Measurements from ENCODE around the gene IYD.

IYD gene

GRCh38 chr6:150363733-150364132 is 5.1 kb upstream of the IYD start:
- no peaks in the 10 kb centered on the region for H3K36me3 ChIP-seq (ENCODE audit: control insufficient read depth, insufficient read depth, low read length)
- no peak for DNase-seq (ENCODE audit: extremely low read depth, insufficient read length)
- no peak overlapping the region for H3K4me3 ChIP-seq (replicated peaks; ENCODE audit: low read depth, low read length)
- no peaks in the 10 kb centered on the region; the same call in none of the 2 replicates for H3K27me3 ChIP-seq (replicated peaks; ENCODE audit: control insufficient read depth, insufficient read depth, low read length)
- TF ChIP-seq, protein P1, sequence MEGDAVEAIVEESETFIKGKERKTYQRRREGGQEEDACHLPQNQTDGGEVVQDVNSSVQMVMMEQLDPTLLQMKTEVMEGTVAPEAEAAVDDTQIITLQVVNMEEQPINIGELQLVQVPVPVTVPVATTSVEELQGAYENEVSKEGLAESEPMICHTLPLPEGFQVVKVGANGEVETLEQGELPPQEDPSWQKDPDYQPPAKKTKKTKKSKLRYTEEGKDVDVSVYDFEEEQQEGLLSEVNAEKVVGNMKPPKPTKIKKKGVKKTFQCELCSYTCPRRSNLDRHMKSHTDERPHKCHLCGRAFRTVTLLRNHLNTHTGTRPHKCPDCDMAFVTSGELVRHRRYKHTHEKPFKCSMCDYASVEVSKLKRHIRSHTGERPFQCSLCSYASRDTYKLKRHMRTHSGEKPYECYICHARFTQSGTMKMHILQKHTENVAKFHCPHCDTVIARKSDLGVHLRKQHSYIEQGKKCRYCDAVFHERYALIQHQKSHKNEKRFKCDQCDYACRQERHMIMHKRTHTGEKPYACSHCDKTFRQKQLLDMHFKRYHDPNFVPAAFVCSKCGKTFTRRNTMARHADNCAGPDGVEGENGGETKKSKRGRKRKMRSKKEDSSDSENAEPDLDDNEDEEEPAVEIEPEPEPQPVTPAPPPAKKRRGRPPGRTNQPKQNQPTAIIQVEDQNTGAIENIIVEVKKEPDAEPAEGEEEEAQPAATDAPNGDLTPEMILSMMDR (IDR thresholded peaks at IDR 0.05; ENCODE audit: insufficient read depth, low read length, poor library complexity, severe bottlenecking) = no peak

DNA sequence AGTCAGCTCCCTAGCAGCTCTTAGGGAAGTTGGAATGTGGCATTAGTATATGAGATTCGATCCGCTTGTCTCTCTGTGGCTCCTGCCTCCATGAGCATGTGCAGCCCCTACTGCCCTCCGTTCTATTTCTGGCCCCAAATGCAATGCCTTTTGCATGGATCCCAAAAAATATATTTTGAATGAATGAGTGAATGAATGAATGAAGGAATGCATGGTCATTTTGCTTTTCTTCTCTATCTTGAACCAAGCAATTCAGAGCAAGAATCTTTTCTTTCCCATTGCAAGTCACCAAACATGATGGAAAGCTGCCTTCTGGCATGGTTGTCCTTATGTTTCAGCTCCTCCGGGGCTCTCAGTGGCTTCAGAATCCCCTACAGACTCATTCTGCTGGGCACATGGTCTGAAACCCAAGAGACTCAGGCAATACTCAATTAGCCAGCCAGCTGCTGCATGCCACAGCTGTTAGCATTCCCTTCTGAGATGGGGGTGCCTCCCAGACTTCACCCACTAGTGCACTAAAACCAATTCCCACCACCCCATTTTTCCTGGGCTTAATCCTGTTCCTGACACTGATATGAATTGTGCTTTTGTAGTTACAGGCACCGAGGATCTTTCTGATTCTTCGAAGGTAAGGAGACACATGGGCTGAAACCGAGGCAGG is 2.6 kb upstream of the IYD start:
- TF ChIP-seq, protein P1 (IDR thresholded peaks at IDR 0.05; ENCODE audit: insufficient read depth, low read length, poor library complexity, severe bottlenecking) = no peak
- no peak for DNase-seq (ENCODE audit: extremely low read depth, insufficient read length)

DNA sequence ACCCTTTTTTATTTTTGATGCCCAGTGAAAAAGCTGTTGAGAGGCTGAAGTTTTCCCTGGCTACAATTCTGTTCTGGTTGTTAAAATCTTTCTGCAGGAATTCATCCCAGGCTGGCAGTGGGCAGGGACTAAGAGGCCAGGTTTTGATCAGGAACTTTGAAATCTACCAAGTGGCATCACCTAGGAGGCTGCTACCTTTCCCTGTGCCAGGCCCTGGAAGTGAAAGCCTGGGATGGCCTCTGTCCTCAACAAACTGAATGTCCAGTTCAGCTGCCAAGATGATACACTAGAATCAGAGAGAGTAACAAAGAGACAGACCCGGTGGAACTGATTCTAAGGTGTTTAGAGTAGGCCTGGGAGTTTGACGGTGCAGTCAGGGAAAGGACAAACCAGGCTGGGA is 596 bp downstream of the IYD start:
- no peaks in the 10 kb centered on the region; the same call in none of the 2 replicates for H3K27me3 ChIP-seq (replicated peaks; ENCODE audit: control insufficient read depth, insufficient read depth, low read length)
- H3K36me3 ChIP-seq (ENCODE audit: control insufficient read depth, insufficient read depth, low read length) = no peaks in the 10 kb centered on the region
- TF ChIP-seq, protein P1 (IDR thresholded peaks at IDR 0.05; ENCODE audit: insufficient read depth, low read length, poor library complexity, severe bottlenecking) = no peak
- H3K4me3 ChIP-seq (replicated peaks; ENCODE audit: low read depth, low read length) = no peak overlapping the region
- no peak for DNase-seq (ENCODE audit: extremely low read depth, insufficient read length)

More for the DNA sequence above, 2.6 kb upstream of the IYD start:
- Histone ChIP-seq H3K4me3 (replicated peaks; ENCODE audit: low read depth, low read length) (no peak overlapping the region), H3K27me3 (replicated peaks; ENCODE audit: control insufficient read depth, insufficient read depth, low read length) (no peaks in the 10 kb centered on the region; the same call in none of the 2 replicates), H3K36me3 (ENCODE audit: control insufficient read depth, insufficient read depth, low read length) (no peaks in the 10 kb centered on the region)

GRCh38 chr6:150370112-150370511 is 1.3 kb downstream of the IYD start:
- Histone ChIP-seq H3K36me3 (ENCODE audit: control insufficient read depth, insufficient read depth, low read length) (no peaks in the 10 kb centered on the region), H3K4me3 (replicated peaks; ENCODE audit: low read depth, low read length) (no peak overlapping the region), H3K27me3 (replicated peaks; ENCODE audit: control insufficient read depth, insufficient read depth, low read length) (no peaks in the 10 kb centered on the region; the same call in none of the 2 replicates)
- no peak for DNase-seq (ENCODE audit: extremely low read depth, insufficient read length)
- TF ChIP-seq, protein P1 (IDR thresholded peaks at IDR 0.05; ENCODE audit: insufficient read depth, low read length, poor library complexity, severe bottlenecking) = no peak

DNA sequence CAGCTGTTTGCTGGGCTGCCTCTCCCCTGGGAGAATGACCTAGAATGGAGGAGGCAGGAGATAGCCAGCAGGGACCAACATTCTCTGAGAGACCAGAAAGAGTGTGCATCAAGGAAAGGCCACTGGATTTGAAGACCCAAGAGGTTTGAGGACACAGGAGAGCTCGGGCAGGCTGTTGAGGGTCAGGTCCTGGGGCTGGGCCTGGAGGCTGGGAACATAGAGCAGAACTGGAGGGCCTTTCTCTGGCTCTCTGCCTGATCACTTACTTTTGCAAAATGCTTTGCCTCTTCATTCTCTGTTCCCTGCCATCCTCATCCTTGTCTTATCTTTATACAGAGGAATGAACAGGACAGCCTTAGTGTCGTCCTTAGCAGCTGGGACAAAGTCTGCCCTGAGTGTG is 2.5 kb downstream of the IYD start:
- H3K4me3 ChIP-seq (replicated peaks; ENCODE audit: low read depth, low read length) = no peak overlapping the region
- TF ChIP-seq, protein P1 (IDR thresholded peaks at IDR 0.05; ENCODE audit: insufficient read depth, low read length, poor library complexity, severe bottlenecking) = no peak
- no peaks in the 10 kb centered on the region for H3K36me3 ChIP-seq (ENCODE audit: control insufficient read depth, insufficient read depth, low read length)
- DNase-seq (ENCODE audit: extremely low read depth, insufficient read length) = no peak
- H3K27me3 ChIP-seq (replicated peaks; ENCODE audit: control insufficient read depth, insufficient read depth, low read length) = no peaks in the 10 kb centered on the region; the same call in none of the 2 replicates

Data from GM06990 (cell line).